GM18526 (cell line): ENCODE measurements around the gene HFM1.

Experiments used
- POLR2A ChIP-seq: IDR thresholded peaks from 3 replicates; pipeline ENCODE4 v1.6.1; 2011; ENCODE audit not compliant: insufficient read length; ENCODE audit errors: extremely low read depth

HFM1 gene

GRCh38 chr1:91245435-91245834 lies 159.2 kb downstream of the HFM1 start:
- TF ChIP-seq POLR2A, result no peak

- no peak for TF ChIP-seq POLR2A
Observed at GRCh38 chr1:91244737-91245136, 159.9 kb downstream of the HFM1 start.

GRCh38 chr1:91243171-91243570 lies 161.5 kb downstream of the HFM1 start:
- no peak for TF ChIP-seq POLR2A

GRCh38 chr1:91234181-91234580 lies 170.5 kb downstream of the HFM1 start:
- TF ChIP-seq POLR2A, result no peak

GRCh38 chr1:91226741-91227140 lies 177.9 kb downstream of the HFM1 start:
- no peak for TF ChIP-seq POLR2A

GRCh38 chr1:91224878-91225277 lies 179.8 kb downstream of the HFM1 start:
- TF ChIP-seq POLR2A, result no peak

- no peak for TF ChIP-seq POLR2A
Observed at GRCh38 chr1:91221017-91221416, 183.6 kb downstream of the HFM1 start.

- no peak for TF ChIP-seq POLR2A
Observed at GRCh38 chr1:91217911-91218310, 186.7 kb downstream of the HFM1 start.
